ENCODE measurements around the gene GPM6B. TPM values are rescaled to one million over a fixed set of nuclear protein-coding genes. Genes with fewer than 3 reads are reported as not detected.

GPM6B gene
- total RNA-seq, 1 donor from 2014 or later, result 6.2 TPM

DNA sequence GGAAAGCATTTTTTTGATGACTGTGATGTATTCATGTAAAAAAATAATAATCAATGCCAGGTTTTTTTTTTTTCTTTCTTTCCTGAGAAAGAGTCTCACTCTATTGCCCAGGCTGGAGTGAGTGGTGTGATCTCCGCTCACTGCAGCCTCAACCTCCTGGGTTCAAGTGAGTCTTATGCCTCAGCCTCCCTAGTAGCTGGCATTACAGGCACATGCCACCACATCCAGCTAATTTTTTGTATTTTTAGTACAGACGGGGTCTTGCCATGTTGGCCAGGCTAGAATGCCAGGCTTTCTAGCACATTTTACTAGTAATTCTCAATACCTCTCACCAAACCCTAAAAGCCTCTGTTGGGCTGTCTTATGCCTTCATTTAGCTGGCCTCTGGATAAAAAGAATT, 25.7 kb downstream of the GPM6B start:
- Mint-ChIP-seq H3K9me3 (peaks cover 7% of the 10 kb centered on the region), H3K36me3 (no peaks in the 10 kb centered on the region), H3K4me3 (no peak overlapping the region), H3K4me1 (peaks cover 3% of the 10 kb centered on the region), H3K27me3 (ENCODE audit: low read depth) (no peaks in the 10 kb centered on the region), H3K27ac (no peak overlapping the region)
- TF ChIP-seq, protein P1, sequence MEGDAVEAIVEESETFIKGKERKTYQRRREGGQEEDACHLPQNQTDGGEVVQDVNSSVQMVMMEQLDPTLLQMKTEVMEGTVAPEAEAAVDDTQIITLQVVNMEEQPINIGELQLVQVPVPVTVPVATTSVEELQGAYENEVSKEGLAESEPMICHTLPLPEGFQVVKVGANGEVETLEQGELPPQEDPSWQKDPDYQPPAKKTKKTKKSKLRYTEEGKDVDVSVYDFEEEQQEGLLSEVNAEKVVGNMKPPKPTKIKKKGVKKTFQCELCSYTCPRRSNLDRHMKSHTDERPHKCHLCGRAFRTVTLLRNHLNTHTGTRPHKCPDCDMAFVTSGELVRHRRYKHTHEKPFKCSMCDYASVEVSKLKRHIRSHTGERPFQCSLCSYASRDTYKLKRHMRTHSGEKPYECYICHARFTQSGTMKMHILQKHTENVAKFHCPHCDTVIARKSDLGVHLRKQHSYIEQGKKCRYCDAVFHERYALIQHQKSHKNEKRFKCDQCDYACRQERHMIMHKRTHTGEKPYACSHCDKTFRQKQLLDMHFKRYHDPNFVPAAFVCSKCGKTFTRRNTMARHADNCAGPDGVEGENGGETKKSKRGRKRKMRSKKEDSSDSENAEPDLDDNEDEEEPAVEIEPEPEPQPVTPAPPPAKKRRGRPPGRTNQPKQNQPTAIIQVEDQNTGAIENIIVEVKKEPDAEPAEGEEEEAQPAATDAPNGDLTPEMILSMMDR (IDR thresholded peaks at IDR 0.05; ENCODE audit: unreplicated experiment), result no peak
- no peak for DNase-seq (ENCODE audit: low spot score in 2 of 2, unreplicated experiment in 2 of 2)

DNA sequence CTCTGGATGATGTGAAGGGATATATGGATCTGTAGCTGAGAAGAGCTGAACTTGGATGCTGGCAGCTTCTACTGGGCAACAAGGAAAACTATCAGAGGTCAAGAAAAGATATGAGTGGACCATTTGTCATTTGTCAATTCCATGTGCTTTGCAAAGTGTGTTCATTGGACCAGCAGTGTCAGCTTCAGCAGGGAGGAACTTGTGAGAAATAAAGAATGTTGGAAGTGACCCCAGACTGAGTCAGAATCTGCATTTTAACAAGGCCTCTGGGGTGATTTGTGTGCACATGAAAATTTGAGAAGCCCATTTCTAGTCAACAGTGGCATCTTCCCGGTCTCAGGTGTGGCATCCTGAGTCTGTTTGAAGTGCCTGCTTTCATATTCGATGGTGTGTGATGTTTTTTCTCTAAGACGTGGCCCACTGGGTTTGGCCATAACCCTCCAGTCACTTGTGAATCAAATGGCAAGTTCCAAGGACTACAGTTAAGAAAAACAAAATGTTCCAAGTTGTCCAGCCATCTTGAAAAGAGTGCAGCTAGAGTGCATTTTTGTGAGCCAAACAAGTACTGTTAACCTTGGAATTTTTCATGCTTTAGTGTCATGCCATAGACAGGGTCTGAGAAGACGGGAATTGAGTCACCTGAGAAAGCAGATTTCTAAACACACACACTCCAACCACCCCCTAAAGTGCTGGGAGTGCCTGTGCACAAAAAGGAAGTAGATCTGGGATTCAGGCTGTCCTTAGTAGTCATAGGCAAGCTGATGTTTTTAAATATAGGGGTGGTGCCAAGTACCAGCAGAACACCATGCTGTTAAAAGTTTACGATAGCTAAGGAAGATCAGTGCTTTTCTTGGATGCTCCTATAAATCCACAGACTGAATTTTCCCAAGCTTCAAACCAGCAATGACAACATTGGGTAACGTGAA, 26.4 kb downstream of the GPM6B start:
- H3K4me3 Mint-ChIP-seq, result no peak overlapping the region
- TF ChIP-seq, protein P1 (IDR thresholded peaks at IDR 0.05; ENCODE audit: unreplicated experiment), result no peak
- peaks cover 3% of the 10 kb centered on the region for H3K4me1 Mint-ChIP-seq
- peaks cover 7% of the 10 kb centered on the region for H3K9me3 Mint-ChIP-seq
- H3K36me3 Mint-ChIP-seq, result no peaks in the 10 kb centered on the region
- DNase-seq (ENCODE audit: low spot score in 2 of 2, unreplicated experiment in 2 of 2), result no peak
- no peaks in the 10 kb centered on the region for H3K27me3 Mint-ChIP-seq (ENCODE audit: low read depth)
- no peak overlapping the region for H3K27ac Mint-ChIP-seq

GRCh38 chrX:13786048-13786447, 30.8 kb downstream of the GPM6B start:
- H3K9me3 Mint-ChIP-seq, result peaks cover 12% of the 10 kb centered on the region
- TF ChIP-seq, protein P1 (IDR thresholded peaks at IDR 0.05; ENCODE audit: unreplicated experiment), result no peak
- H3K4me3 Mint-ChIP-seq, result no peak overlapping the region
- no peaks in the 10 kb centered on the region for H3K36me3 Mint-ChIP-seq
- no peak overlapping the region for H3K27ac Mint-ChIP-seq
- H3K27me3 Mint-ChIP-seq (ENCODE audit: low read depth), result no peaks in the 10 kb centered on the region
- DNase-seq (ENCODE audit: low spot score in 2 of 2, unreplicated experiment in 2 of 2), result no peak
- peaks cover 9% of the 10 kb centered on the region for H3K4me1 Mint-ChIP-seq

GRCh38 chrX:13780868-13781427, 35.9 kb downstream of the GPM6B start:
- TF ChIP-seq, protein P1 (IDR thresholded peaks at IDR 0.05; ENCODE audit: unreplicated experiment), result no peak
- no peaks in the 10 kb centered on the region for H3K36me3 Mint-ChIP-seq
- H3K4me3 Mint-ChIP-seq, result no peak overlapping the region
- H3K27me3 Mint-ChIP-seq (ENCODE audit: low read depth), result no peaks in the 10 kb centered on the region
- H3K9me3 Mint-ChIP-seq, result peaks cover 9% of the 10 kb centered on the region
- no peak overlapping the region for H3K27ac Mint-ChIP-seq
- DNase-seq (ENCODE audit: low spot score in 2 of 2, unreplicated experiment in 2 of 2), result no peak
- H3K4me1 Mint-ChIP-seq, result peaks cover 7% of the 10 kb centered on the region

- DNase-seq (ENCODE audit: low spot score in 2 of 2, unreplicated experiment in 2 of 2), result no peak
- TF ChIP-seq, protein P1 (IDR thresholded peaks at IDR 0.05; ENCODE audit: unreplicated experiment), result no peak
- Mint-ChIP-seq H3K27me3 (ENCODE audit: low read depth) (no peaks in the 10 kb centered on the region), H3K9me3 (peaks cover 15% of the 10 kb centered on the region), H3K27ac (no peak overlapping the region), H3K36me3 (peaks cover 8% of the 10 kb centered on the region), H3K4me3 (no peak overlapping the region), H3K4me1 (peaks cover 7% of the 10 kb centered on the region)
These were observed 38.0 kb downstream of the GPM6B start for GRCh38 chrX:13778916-13779315.

All from mesothelial cell of epicardium (in vitro differentiated cells).